ENCODE results near the gene SGPP2. TPM values are rescaled to one million over a fixed set of nuclear protein-coding genes. Genes with fewer than 3 reads are reported as not detected.

The SGPP2 gene
- total RNA-seq, 1 experiment from 2014 or later, result 0.57 TPM

- ChIA-PET CTCF (interaction anchor here (1.0 kb wide), 1 partner anchor 19 kb away, joined by 3 read pairs; no protein-coding TSS in a partner anchor), POLR2A (ENCODE audit: unreplicated experiment) (interaction anchor here (0.6 kb wide), 1 partner anchor 30 kb away, joined by 4 read pairs; no protein-coding TSS in a partner anchor)
- intact Hi-C loops (cut with micrococcal nuclease; ENCODE audit: unreplicated experiment), result no loop called here
- Histone ChIP-seq H3K79me2 (ENCODE audit: low read depth) (0 out of 2 replicates have a peak, but pooled peaks cover 3% of the 10 kb centered on the region), H3K27me3 (ENCODE audit: insufficient read depth, low read depth) (no peaks in the 10 kb centered on the region), H3K4me3 (no peak overlapping the region), H3F3A (ENCODE audit: insufficient read depth, low read depth) (peaks cover 8% of the 10 kb centered on the region; the same call in 1 of the 2 replicates), H3K36me3 (ENCODE audit: low read depth) (peaks cover 37% of the 10 kb centered on the region), H4K20me1 (ENCODE audit: insufficient read depth) (no peaks in the 10 kb centered on the region), H3K9me3 (ENCODE audit: insufficient read depth, low read depth) (0 out of 2 replicates have a peak, but pooled peaks cover 7% of the 10 kb centered on the region), H3K4me1 (replicated peaks; ENCODE audit: insufficient read depth) (0 out of 2 replicates have a peak, but pooled peaks cover 7% of the 10 kb centered on the region), H3K9me2 (ENCODE audit: insufficient read depth) (no peaks in the 10 kb centered on the region), H3K4me2 (no peak overlapping the region), H3K27ac (no peak overlapping the region), H2AFZ (no peak overlapping the region)
- DNase-seq, result no peak
- BruUV-seq (replicated peaks), result no TSS peak
- TF ChIP-seq EZH2 (IDR thresholded peaks at IDR 0.05; ENCODE audit: low read depth) (no peak), CTCF (conservative IDR thresholded peaks at IDR 0.05) (no peak)
These were observed 167.8 kb downstream of the SGPP2 start for GRCh38 chr2:222592176-222592575.

- H3K4me1 ChIP-seq (replicated peaks; ENCODE audit: insufficient read depth), result 0 out of 2 replicates have a peak, but pooled peaks cover 7% of the 10 kb centered on the region
- peaks cover 60% of the 10 kb centered on the region for H3K36me3 ChIP-seq (ENCODE audit: low read depth)
- BruUV-seq (replicated peaks), result no TSS peak
- H3K4me3 ChIP-seq, result no peak overlapping the region
- 0 out of 2 replicates have a peak, but pooled peaks cover 4% of the 10 kb centered on the region for H4K20me1 ChIP-seq (ENCODE audit: insufficient read depth)
- H3K27ac ChIP-seq, result no peak overlapping the region
- intact Hi-C loops (cut with micrococcal nuclease; ENCODE audit: unreplicated experiment), result no loop called here
- H2AFZ ChIP-seq, result no peak overlapping the region
- H3K9me3 ChIP-seq (ENCODE audit: insufficient read depth, low read depth), result 0 out of 2 replicates have a peak, but pooled peaks cover 5% of the 10 kb centered on the region
- no peak overlapping the region for H3K4me2 ChIP-seq
- H3K9me2 ChIP-seq (ENCODE audit: insufficient read depth), result no peaks in the 10 kb centered on the region
- peaks cover 8% of the 10 kb centered on the region; the same call in 1 of the 2 replicates for H3F3A ChIP-seq (ENCODE audit: insufficient read depth, low read depth)
- 0 out of 2 replicates have a peak, but pooled peaks cover 3% of the 10 kb centered on the region for H3K79me2 ChIP-seq (ENCODE audit: low read depth)
- TF ChIP-seq CTCF (conservative IDR thresholded peaks at IDR 0.05), result no peak
- no peak for TF ChIP-seq EZH2 (IDR thresholded peaks at IDR 0.05; ENCODE audit: low read depth)
- ChIA-PET CTCF (interaction anchor here (0.5 kb wide), 1 partner anchor 270 kb away, joined by 3 read pairs; no protein-coding TSS in a partner anchor), POLR2A (ENCODE audit: unreplicated experiment) (interaction anchor here (0.6 to 0.7 kb wide), 2 partner anchors 292 to 475 kb away, joined by 5 read pairs; no protein-coding TSS in a partner anchor)
- DNase-seq, result peak in 1 of 2 experiments; percentile 48
- no peaks in the 10 kb centered on the region for H3K27me3 ChIP-seq (ENCODE audit: insufficient read depth, low read depth)
These were observed 170.3 kb downstream of the SGPP2 start for GRCh38 chr2:222594679-222595078.

- TF ChIP-seq EZH2 (IDR thresholded peaks at IDR 0.05; ENCODE audit: low read depth), result no peak
- TF ChIP-seq CTCF (conservative IDR thresholded peaks at IDR 0.05), result no peak
- H3K9me2 ChIP-seq (ENCODE audit: insufficient read depth), result no peaks in the 10 kb centered on the region
- CTCF ChIA-PET, result interaction anchor here (0.6 kb wide), 1 partner anchor 15 kb away, joined by 3 read pairs; no protein-coding TSS in a partner anchor
- no peak overlapping the region for H2AFZ ChIP-seq
- H3K9me3 ChIP-seq (ENCODE audit: insufficient read depth, low read depth), result no peaks in the 10 kb centered on the region
- intact Hi-C loops (cut with micrococcal nuclease; ENCODE audit: unreplicated experiment), result no loop called here
- H3K27me3 ChIP-seq (ENCODE audit: insufficient read depth, low read depth), result no peaks in the 10 kb centered on the region
- POLR2A ChIA-PET (ENCODE audit: unreplicated experiment), result no interaction called here
- no peak overlapping the region for H3K27ac ChIP-seq
- H3K36me3 ChIP-seq (ENCODE audit: low read depth), result peaks cover 63% of the 10 kb centered on the region
- no TSS peak for BruUV-seq (replicated peaks)
- no peak for DNase-seq
- 0 out of 2 replicates have a peak, but pooled peaks cover 4% of the 10 kb centered on the region for H4K20me1 ChIP-seq (ENCODE audit: insufficient read depth)
- H3K4me1 ChIP-seq (replicated peaks; ENCODE audit: insufficient read depth), result 0 out of 2 replicates have a peak, but pooled peaks cover 7% of the 10 kb centered on the region
- H3K4me3 ChIP-seq, result no peak overlapping the region
- H3K4me2 ChIP-seq, result no peak overlapping the region
- H3F3A ChIP-seq (ENCODE audit: insufficient read depth, low read depth), result peaks cover 8% of the 10 kb centered on the region; the same call in 1 of the 2 replicates
- H3K79me2 ChIP-seq (ENCODE audit: low read depth), result 0 out of 2 replicates have a peak, but pooled peaks cover under 1% of the 10 kb centered on the region
These were observed 171.2 kb downstream of the SGPP2 start for GRCh38 chr2:222595581-222595980.

Data from PC-9 (cell line).